ENCODE measurements around the gene TLE4. TPM values are rescaled to one million over a fixed set of nuclear protein-coding genes. Genes with fewer than 3 reads are reported as not detected.

The TLE4 gene
- total RNA-seq, 2 experiments from 2014 or later, result 11.2 to 13.1 TPM

- Mint-ChIP-seq H3K36me3 (ENCODE audit: low read depth) (no peaks in the 10 kb centered on the region), H3K9me3 (no peaks in the 10 kb centered on the region), H3K27ac (no peak overlapping the region), H3K27me3 (ENCODE audit: low read depth) (no peaks in the 10 kb centered on the region), H3K4me3 (no peak overlapping the region), H3K4me1 (ENCODE audit: low read depth) (peaks cover 45% of the 10 kb centered on the region)
- DNase-seq, result no peak
- CTCF ChIA-PET, result interaction anchor here (0.5 kb wide), 1 partner anchor 114 kb away, joined by 3 read pairs; no protein-coding TSS in a partner anchor
- intact Hi-C loops (cut with micrococcal nuclease), result no loop called here
These were observed 121.2 kb downstream of the TLE4 start for GRCh38 chr9:79692857-79693571.

- H3K36me3 Mint-ChIP-seq (ENCODE audit: low read depth), result no peaks in the 10 kb centered on the region
- no peak overlapping the region for H3K27ac Mint-ChIP-seq
- H3K4me3 Mint-ChIP-seq, result no peak overlapping the region
- no peaks in the 10 kb centered on the region for H3K27me3 Mint-ChIP-seq (ENCODE audit: low read depth)
- CTCF ChIA-PET, result no interaction called here
- DNase-seq, result no peak
- H3K9me3 Mint-ChIP-seq, result no peaks in the 10 kb centered on the region
- H3K4me1 Mint-ChIP-seq (ENCODE audit: low read depth), result peaks cover 45% of the 10 kb centered on the region
- intact Hi-C loops (cut with micrococcal nuclease), result no loop called here
These were observed 122.0 kb downstream of the TLE4 start for GRCh38 chr9:79693750-79694149.

- no peak overlapping the region for H3K4me3 Mint-ChIP-seq
- CTCF ChIA-PET, result no interaction called here
- no peak for DNase-seq
- no peak overlapping the region for H3K27ac Mint-ChIP-seq
- intact Hi-C loops (cut with micrococcal nuclease), result no loop called here
- no peaks in the 10 kb centered on the region for H3K9me3 Mint-ChIP-seq
- peaks cover 48% of the 10 kb centered on the region for H3K4me1 Mint-ChIP-seq (ENCODE audit: low read depth)
- no peaks in the 10 kb centered on the region for H3K36me3 Mint-ChIP-seq (ENCODE audit: low read depth)
- H3K27me3 Mint-ChIP-seq (ENCODE audit: low read depth), result no peaks in the 10 kb centered on the region
These were observed 122.4 kb downstream of the TLE4 start for GRCh38 chr9:79694208-79694607.

- CTCF ChIA-PET, result no interaction called here
- peaks cover 55% of the 10 kb centered on the region for H3K4me1 Mint-ChIP-seq (ENCODE audit: low read depth)
- no peak overlapping the region for H3K27ac Mint-ChIP-seq
- DNase-seq, result no peak
- H3K4me3 Mint-ChIP-seq, result no peak overlapping the region
- no peaks in the 10 kb centered on the region for H3K36me3 Mint-ChIP-seq (ENCODE audit: low read depth)
- no peaks in the 10 kb centered on the region for H3K27me3 Mint-ChIP-seq (ENCODE audit: low read depth)
- no peaks in the 10 kb centered on the region for H3K9me3 Mint-ChIP-seq
- intact Hi-C loops (cut with micrococcal nuclease), result no loop called here
These were observed 123.1 kb downstream of the TLE4 start for GRCh38 chr9:79694676-79695400.

- Mint-ChIP-seq H3K36me3 (ENCODE audit: low read depth) (no peaks in the 10 kb centered on the region), H3K9me3 (no peaks in the 10 kb centered on the region), H3K4me3 (no peak overlapping the region), H3K27ac (no peak overlapping the region), H3K4me1 (ENCODE audit: low read depth) (peaks cover 59% of the 10 kb centered on the region), H3K27me3 (ENCODE audit: low read depth) (no peaks in the 10 kb centered on the region)
- CTCF ChIA-PET, result interaction anchor here (0.8 kb wide), 1 partner anchor 109 kb away, joined by 3 read pairs; no protein-coding TSS in a partner anchor
- intact Hi-C loops (cut with micrococcal nuclease), result no loop called here
- no peak for DNase-seq
These were observed 123.9 kb downstream of the TLE4 start for GRCh38 chr9:79695531-79696175.

GRCh38 chr9:79698967-79699366 is 127.2 kb downstream of the TLE4 start:
- DNase-seq, result no peak
- intact Hi-C loops (cut with micrococcal nuclease), result no loop called here
- H3K9me3 Mint-ChIP-seq, result no peaks in the 10 kb centered on the region
- no peaks in the 10 kb centered on the region for H3K27me3 Mint-ChIP-seq (ENCODE audit: low read depth)
- no peak overlapping the region for H3K4me3 Mint-ChIP-seq
- CTCF ChIA-PET, result interaction anchor here (0.5 kb wide), 1 partner anchor 42 kb away, joined by 3 read pairs; no protein-coding TSS in a partner anchor
- H3K27ac Mint-ChIP-seq, result no peak overlapping the region
- peaks cover 47% of the 10 kb centered on the region for H3K4me1 Mint-ChIP-seq (ENCODE audit: low read depth)
- no peaks in the 10 kb centered on the region for H3K36me3 Mint-ChIP-seq (ENCODE audit: low read depth)

GRCh38 chr9:79699479-79699878 is 127.7 kb downstream of the TLE4 start:
- no peak overlapping the region for H3K27ac Mint-ChIP-seq
- no peaks in the 10 kb centered on the region for H3K9me3 Mint-ChIP-seq
- DNase-seq, result no peak
- CTCF ChIA-PET, result no interaction called here
- no peaks in the 10 kb centered on the region for H3K27me3 Mint-ChIP-seq (ENCODE audit: low read depth)
- H3K4me1 Mint-ChIP-seq (ENCODE audit: low read depth), result peaks cover 42% of the 10 kb centered on the region
- no peak overlapping the region for H3K4me3 Mint-ChIP-seq
- H3K36me3 Mint-ChIP-seq (ENCODE audit: low read depth), result peaks cover 1% of the 10 kb centered on the region
- intact Hi-C loops (cut with micrococcal nuclease), result no loop called here

GRCh38 chr9:79700607-79701360 is 129.0 kb downstream of the TLE4 start:
- Mint-ChIP-seq H3K4me3 (no peak overlapping the region), H3K36me3 (ENCODE audit: low read depth) (peaks cover 7% of the 10 kb centered on the region)

GRCh38 chr9:79701651-79702050 is 129.9 kb downstream of the TLE4 start:
- Mint-ChIP-seq H3K9me3 (no peaks in the 10 kb centered on the region), H3K36me3 (ENCODE audit: low read depth) (peaks cover 13% of the 10 kb centered on the region), H3K4me1 (ENCODE audit: low read depth) (peaks cover 26% of the 10 kb centered on the region), H3K27ac (no peak overlapping the region), H3K27me3 (ENCODE audit: low read depth) (no peaks in the 10 kb centered on the region), H3K4me3 (no peak overlapping the region)
- intact Hi-C loops (cut with micrococcal nuclease), result no loop called here
- no peak for DNase-seq
- CTCF ChIA-PET, result no interaction called here

More at GRCh38 chr9:79700607-79701360, 129.0 kb downstream of the TLE4 start:
- no peak for DNase-seq
- CTCF ChIA-PET, result no interaction called here
- Mint-ChIP-seq H3K9me3 (no peaks in the 10 kb centered on the region), H3K27ac (no peak overlapping the region), H3K4me1 (ENCODE audit: low read depth) (peaks cover 29% of the 10 kb centered on the region), H3K27me3 (ENCODE audit: low read depth) (no peaks in the 10 kb centered on the region)
- intact Hi-C loops (cut with micrococcal nuclease), result no loop called here

- DNase-seq, result no peak
- Mint-ChIP-seq H3K4me3 (no peak overlapping the region), H3K4me1 (ENCODE audit: low read depth) (no peaks in the 10 kb centered on the region), H3K36me3 (ENCODE audit: low read depth) (peaks cover 18% of the 10 kb centered on the region), H3K9me3 (no peaks in the 10 kb centered on the region), H3K27me3 (ENCODE audit: low read depth) (no peaks in the 10 kb centered on the region), H3K27ac (no peak overlapping the region)
- intact Hi-C loops (cut with micrococcal nuclease), result no loop called here
- CTCF ChIA-PET, result interaction anchor here (1.4 kb wide), 1 partner anchor 67 kb away, joined by 4 read pairs; no protein-coding TSS in a partner anchor
These were observed 133.9 kb downstream of the TLE4 start for GRCh38 chr9:79705704-79706103.

GRCh38 chr9:79706512-79706911 is 134.7 kb downstream of the TLE4 start:
- intact Hi-C loops (cut with micrococcal nuclease), result no loop called here
- Mint-ChIP-seq H3K4me3 (no peak overlapping the region), H3K27ac (no peak overlapping the region), H3K36me3 (ENCODE audit: low read depth) (peaks cover 21% of the 10 kb centered on the region), H3K4me1 (ENCODE audit: low read depth) (no peaks in the 10 kb centered on the region), H3K27me3 (ENCODE audit: low read depth) (no peaks in the 10 kb centered on the region), H3K9me3 (no peaks in the 10 kb centered on the region)
- no peak for DNase-seq
- CTCF ChIA-PET, result no interaction called here

GRCh38 chr9:79707589-79707988 is 135.8 kb downstream of the TLE4 start:
- no peaks in the 10 kb centered on the region for H3K27me3 Mint-ChIP-seq (ENCODE audit: low read depth)
- H3K36me3 Mint-ChIP-seq (ENCODE audit: low read depth), result peaks cover 24% of the 10 kb centered on the region
- intact Hi-C loops (cut with micrococcal nuclease), result no loop called here
- no peaks in the 10 kb centered on the region for H3K9me3 Mint-ChIP-seq
- no peaks in the 10 kb centered on the region for H3K4me1 Mint-ChIP-seq (ENCODE audit: low read depth)
- H3K27ac Mint-ChIP-seq, result no peak overlapping the region
- no peak for DNase-seq
- CTCF ChIA-PET, result no interaction called here
- no peak overlapping the region for H3K4me3 Mint-ChIP-seq
